Right kidney (tissue), 1 donor: ENCODE measurements around the gene MAD1L1.

Source experiments
- DNase-seq: peaks from one replicate; pipeline ENCODE4 v3.0.0-alpha.2; 2016

MAD1L1 gene

GRCh38 chr7:2218444-2218785, 14.3 kb downstream of the MAD1L1 start:
- DNase-seq: no peak

DNA sequence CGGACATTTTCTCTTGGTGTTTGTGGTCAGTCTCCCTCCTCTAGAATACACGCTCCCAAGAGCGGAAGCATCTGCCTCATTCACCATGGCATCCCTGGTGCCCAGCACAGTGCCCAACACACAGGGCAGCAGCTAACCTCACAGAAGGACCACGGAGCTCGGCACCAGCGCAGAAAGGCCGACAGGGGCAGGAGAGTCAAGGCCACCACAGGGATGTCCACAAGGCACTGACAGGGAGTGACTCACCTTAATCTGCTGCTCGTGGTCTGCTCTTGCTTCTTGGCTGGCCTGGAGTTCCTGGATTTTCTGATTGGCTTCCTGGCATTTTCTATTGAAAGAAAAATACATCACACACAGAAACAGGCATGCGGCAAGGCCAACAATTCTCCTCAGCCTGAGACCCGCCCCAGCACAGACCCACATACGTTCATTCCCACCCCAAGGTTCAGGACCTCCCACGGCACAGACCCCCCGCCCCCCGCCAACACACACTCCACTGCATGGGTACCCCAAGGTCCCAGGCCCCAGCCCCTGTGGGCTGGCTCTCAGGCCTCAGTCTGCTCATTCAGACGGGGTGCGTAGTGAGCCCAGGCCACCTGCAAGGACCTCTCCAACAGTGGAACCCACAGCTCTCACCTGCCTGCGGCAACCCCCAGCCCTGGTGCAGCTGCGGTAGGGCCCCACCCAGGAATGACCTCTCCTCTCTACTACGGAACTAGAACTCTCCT, 14.9 kb downstream of the MAD1L1 start:
- DNase-seq: no peak

- DNase-seq: no peak
These were observed 15.5 kb downstream of the MAD1L1 start for GRCh38 chr7:2217206-2217605.

DNA sequence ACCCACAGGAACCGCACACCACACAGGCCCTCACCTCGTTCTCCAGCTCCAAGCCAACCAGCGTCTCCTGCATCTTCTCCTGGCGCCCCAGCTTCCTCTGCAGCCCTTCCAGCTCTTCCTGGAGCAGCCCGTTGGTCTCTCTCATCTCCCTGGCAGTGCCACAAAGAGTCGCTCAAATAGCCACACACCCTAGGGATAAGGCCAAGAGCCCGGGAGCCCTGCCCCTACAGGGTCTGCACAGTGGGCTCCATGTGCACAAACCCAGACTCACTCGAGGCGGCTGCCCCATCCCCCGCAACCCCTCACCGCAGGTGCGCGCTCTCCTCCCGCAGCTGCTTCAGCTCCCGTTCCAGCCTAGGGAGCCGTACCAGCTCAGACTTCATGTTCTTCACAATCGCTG, 16.9 kb downstream of the MAD1L1 start:
- no peak for DNase-seq

DNA sequence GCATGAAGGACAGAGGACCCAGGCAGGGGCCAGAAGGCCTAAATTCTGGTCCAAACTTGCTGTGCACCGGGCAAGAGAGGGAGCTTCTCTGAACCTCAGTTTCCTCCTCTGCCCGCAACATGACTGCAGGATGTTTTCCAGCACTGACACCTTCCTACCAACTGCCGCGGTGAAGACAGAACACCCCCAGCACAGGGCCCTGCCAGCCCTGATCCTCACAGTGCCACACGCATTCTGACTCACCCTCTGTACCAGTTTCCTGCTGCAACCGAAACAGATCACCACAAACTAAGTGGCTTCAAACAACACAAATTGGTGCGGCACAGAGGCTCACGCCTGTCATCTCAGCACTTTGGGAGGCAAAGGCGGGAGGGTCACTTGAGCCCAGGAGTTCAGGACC, 18.1 kb downstream of the MAD1L1 start:
- DNase-seq: no peak

- no peak for DNase-seq
These were observed 19.1 kb downstream of the MAD1L1 start for GRCh38 chr7:2213551-2214215.

DNA sequence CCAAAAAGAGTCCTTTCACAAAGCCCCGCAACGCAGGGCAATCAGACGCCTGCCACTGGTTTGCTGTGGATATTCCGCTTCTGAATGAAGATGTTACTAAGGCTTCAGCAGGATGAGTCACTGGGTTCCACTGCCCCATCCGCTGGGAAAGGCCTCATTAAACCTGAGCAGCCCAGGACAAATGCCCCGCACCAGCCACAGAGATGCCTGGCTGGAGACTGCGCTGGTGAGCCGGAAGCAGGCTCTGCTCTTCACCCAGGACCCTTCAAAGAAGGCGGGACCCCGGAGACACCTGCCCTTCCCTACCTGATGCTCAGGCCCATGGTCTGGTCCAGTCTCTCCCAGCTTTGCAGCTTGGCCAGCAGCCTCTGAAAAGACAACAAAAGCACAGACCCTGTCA, 19.8 kb downstream of the MAD1L1 start:
- DNase-seq: no peak

GRCh38 chr7:2211926-2212325, 20.8 kb downstream of the MAD1L1 start:
- DNase-seq: no peak

- no peak for DNase-seq
These were observed 21.4 kb downstream of the MAD1L1 start for GRCh38 chr7:2211259-2211880.

- DNase-seq: no peak
These were observed 22.0 kb downstream of the MAD1L1 start for GRCh38 chr7:2210551-2211258.

GRCh38 chr7:2209961-2210323, 22.8 kb downstream of the MAD1L1 start:
- no peak for DNase-seq

DNA sequence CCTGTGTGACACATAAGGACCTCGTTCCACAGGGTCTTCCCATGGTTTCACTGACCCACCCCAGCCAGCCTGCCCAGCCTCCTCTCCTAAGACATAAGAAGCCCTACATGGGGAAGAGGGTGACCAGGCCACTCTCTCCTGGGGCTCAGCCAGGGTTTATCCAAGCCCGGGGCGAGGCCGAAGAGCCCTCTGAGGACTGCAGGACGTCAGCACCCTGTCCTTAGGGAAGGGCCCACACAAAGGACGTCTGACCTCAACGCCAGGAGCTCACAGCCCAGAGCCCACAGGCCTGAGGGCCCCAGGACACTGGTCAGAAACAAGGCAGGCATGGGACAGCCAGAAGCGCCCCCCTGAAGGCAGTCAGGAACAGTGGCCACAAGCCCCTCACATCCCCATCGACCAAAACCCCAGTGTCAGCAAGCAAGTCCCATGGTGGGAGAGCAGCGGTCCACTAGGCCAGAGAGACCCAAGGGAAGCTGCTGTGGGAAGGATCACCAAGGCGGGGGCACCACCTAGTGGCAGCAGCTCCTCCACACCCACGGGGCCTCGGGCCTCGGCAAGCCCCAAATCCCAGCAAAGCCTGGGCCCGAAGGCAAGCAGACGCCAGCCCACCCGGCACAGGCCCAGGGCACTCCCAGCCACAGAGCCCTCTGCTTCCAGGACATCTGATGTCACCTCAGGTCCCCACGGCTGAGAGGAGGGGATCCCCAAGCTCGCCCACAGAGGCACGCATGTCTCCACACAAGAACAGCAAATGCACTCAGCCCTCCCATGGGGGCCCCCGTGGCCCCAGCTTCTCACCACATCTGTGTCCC, 23.4 kb downstream of the MAD1L1 start:
- peak; percentile 57 for DNase-seq

- no peak for DNase-seq
These were observed 24.0 kb downstream of the MAD1L1 start for GRCh38 chr7:2208712-2209111.

DNA sequence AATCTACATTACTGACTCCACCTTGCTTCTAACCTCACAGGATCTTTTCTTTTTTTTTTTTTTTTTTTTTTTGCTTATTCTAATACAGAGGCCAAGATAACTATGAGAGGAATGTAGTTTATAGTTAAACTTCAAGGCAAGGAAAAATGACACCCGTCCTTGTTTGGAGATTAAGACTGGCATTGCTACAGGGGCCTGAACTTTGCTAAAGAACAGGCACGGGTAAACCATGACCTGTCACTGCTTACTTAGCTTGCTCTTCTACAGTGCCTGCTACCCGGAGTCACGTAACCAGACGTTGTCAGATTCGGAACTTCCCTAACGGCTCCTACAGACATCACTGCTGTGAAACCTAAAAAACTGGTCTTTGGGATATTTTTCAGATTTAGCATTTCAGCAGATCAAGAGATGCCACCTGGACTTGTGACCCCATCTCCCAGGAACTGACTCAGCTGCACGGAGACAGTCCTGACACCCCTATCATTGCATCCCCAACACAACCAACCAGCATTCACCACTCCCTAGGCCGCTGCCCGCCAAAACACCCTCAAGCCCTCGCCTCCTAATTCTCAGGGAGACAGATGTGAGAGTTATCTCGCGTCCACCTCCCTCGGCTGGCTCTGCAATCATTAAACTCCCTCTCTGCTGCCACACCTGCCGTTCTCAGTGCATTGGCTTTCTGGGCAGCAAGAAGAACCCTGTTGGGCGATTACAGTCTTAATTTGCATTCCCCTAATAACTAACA, 27.5 kb downstream of the MAD1L1 start:
- DNase-seq: no peak

DNA sequence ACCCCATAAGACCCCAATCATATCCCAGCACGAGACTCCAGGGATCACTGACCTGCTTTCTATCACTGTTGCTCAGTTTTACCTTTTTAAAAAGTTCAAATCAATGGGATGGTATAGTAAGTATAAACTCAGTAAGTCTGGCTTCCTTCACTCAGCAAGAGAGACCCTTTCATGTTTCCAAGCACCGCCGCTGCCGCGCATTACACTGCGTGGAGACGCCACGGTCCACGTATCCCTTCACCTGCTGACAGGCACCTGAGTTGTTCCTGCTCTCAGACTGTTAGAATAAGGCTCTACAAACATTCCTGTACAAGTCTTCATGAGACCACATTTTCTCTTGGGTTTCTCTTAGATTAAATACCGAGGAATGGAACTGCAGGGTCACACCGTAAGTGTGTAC, 28.3 kb downstream of the MAD1L1 start:
- DNase-seq: no peak

GRCh38 chr7:2203766-2204300, 28.9 kb downstream of the MAD1L1 start:
- DNase-seq: no peak

- no peak for DNase-seq
These were observed 29.6 kb downstream of the MAD1L1 start for GRCh38 chr7:2202901-2203765.

- no peak for DNase-seq
These were observed 30.4 kb downstream of the MAD1L1 start for GRCh38 chr7:2202361-2202761.

DNA sequence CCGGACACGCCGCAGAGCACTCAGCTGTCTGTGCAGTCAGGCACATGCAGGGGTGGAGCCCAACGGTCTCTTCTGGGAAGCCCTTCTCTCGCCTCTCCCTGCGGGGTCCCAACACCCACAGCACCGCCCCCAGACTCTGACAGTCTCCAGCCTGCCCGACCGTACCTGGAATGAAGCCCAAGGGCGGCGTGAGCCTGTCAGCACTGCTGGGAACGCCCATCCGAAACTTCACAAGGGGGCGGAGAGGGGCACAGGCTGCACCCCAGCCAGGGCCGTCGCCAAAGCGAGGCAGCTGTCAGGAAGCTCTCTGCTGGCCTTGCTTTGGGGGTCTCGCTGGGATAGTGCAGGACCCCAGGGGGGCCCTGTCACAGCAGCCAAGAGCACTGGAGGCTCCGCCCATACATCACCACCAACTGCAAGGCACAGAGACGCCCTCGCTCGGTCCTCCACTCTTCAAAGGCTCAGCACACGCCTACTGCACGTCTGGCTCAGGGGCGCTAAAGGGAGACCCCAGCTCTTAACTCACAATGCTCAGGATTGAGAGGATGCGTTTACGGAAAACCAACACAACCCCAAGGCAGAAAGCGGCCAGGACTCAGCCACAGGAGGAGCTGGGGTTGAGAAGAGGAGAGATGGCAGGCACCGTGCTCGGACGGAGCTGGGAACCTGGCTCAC, 30.9 kb downstream of the MAD1L1 start:
- DNase-seq: no peak

- no peak for DNase-seq
These were observed 31.6 kb downstream of the MAD1L1 start for GRCh38 chr7:2201128-2201527.
